Measurements from ENCODE around the gene TAF11L13.

The TAF11L13 gene

GRCh38 chr5:17679597-17680203 lies 47.8 kb downstream of the TAF11L13 start:
- DNase-seq (ENCODE audit: low spot score): no peak

DNA sequence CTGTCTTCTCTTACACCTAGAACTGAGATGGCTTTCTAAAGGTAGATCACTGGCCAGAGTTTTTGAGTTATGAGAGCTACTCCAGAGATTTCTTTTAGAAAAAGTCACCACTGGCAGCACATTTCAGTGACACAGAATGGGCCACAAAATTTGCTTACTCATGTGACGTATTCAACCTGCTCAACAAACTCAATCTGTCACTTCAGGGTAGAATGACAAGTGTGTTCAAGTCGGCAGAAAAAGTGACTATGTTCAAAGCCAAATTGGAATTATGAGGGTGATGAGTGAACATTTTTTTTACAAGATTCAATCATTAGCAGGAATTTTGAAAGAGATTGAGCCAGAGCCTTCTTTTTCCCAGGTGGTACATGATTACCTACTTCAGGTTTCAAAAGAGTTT lies 48.8 kb downstream of the TAF11L13 start:
- DNase-seq (ENCODE audit: low spot score): no peak

Measured in globus pallidus (tissue), 1 donor.